Subcutaneous abdominal adipose tissue (tissue), 5 donors: ENCODE measurements around the gene LRRC3B.

Experiments
- H3K27ac ChIP-seq: one replicate; pipeline ENCODE4 v1.7.0; 2013; ENCODE audit warnings: low read depth, mild to moderate bottlenecking, inconsistent platforms, low read length, moderate library complexity
- H3K27me3 ChIP-seq, 5 donors: one replicate each; pipeline ENCODE4 v1.7.0; 2013; ENCODE audit warnings: low read length in 5 of 5, inconsistent platforms in 1 of 5; ENCODE audit not compliant: control insufficient read depth in 5 of 5, insufficient read depth in 4 of 5
- H3K36me3 ChIP-seq, 5 donors: one replicate each; pipeline ENCODE4 v1.7.0; 2013; ENCODE audit warnings: low read length in 5 of 5; ENCODE audit not compliant: control insufficient read depth in 5 of 5, insufficient read depth in 5 of 5
- H3K4me1 ChIP-seq, 5 donors: one replicate each; pipeline ENCODE4 v1.7.0; 2013; ENCODE audit warnings: low read length in 5 of 5, mild to moderate bottlenecking in 3 of 5, moderate library complexity in 1 of 5; ENCODE audit not compliant: control insufficient read depth in 5 of 5, insufficient read depth in 5 of 5
- H3K4me3 ChIP-seq, 5 donors: one replicate each; pipeline ENCODE4 v1.7.0; 2013; ENCODE audit warnings: low read length in 5 of 5, low read depth in 1 of 5
- H3K9ac ChIP-seq, 5 donors: one replicate each; pipeline ENCODE4 v1.7.0; 2013; ENCODE audit warnings: low read length in 5 of 5, mild to moderate bottlenecking in 4 of 5, moderate library complexity in 3 of 5
- H3K9me3 ChIP-seq, 5 donors: one replicate each; pipeline ENCODE4 v1.7.0; 2013; ENCODE audit warnings: low read length in 5 of 5; ENCODE audit not compliant: control insufficient read depth in 5 of 5
- donor health status: healthy.
- donor health status: healthy.
- donor health status: healthy.
- donor health status: healthy.
- donor health status: healthy.

LRRC3B gene

DNA sequence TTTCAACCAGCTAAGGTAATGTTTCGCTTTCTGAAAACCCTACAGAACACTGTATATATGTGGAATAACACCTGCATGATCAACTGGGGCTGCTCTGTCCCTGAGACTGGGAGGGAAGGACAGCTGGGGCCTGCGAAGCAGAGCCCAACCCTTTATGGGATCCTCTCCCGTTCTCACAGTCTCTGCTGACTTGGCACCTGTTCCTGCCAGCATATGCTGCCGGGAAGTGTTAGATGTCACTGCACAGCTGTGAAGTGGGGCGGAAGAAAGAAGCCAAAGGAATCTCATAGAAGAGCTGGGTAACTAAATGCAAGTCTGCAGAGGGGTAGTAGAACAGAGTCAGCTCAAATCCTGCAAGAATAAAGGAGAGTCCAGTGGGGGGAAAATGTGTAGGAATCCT is 29.6 kb downstream of the LRRC3B start:
- H3K36me3 ChIP-seq = no peaks in the 10 kb centered on the region
- H3K27ac ChIP-seq = no peak overlapping the region
- H3K9ac ChIP-seq = no peak overlapping the region
- no peaks in the 10 kb centered on the region for H3K4me1 ChIP-seq
- H3K27me3 ChIP-seq = no peaks in the 10 kb centered on the region
- no peaks in the 10 kb centered on the region for H3K9me3 ChIP-seq
- H3K4me3 ChIP-seq = no peak overlapping the region

DNA sequence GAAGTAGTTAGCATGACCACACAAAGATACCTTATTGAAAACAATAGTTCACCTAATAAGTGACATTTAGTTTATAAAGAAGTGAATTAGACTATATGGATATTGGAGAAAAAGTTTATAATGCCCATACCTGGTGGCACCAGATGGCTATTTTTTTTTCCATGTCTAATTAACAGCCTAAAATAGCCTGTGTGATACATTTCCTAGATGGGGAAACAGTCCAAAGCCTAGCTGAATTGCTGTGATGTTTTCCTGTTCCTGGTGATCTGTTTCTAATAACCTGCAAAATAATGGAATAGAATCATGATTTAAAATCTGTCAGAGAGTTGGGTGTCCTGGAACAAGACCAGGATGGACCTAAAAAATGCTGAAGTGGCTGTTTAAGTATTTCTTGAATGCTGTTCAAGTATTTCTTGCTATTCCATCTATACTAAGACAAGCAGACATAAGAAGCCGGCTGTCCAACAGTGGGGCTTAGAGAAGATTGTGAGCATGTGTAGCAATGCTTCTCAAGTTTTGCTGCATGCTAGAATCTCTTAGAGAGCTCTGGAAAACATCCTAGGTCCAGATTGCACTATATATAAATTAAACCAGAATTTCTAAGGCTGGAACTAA is 31.3 kb downstream of the LRRC3B start:
- Histone ChIP-seq H3K27ac (no peak overlapping the region), H3K9me3 (no peaks in the 10 kb centered on the region), H3K9ac (no peak overlapping the region), H3K4me3 (no peak overlapping the region), H3K4me1 (no peaks in the 10 kb centered on the region), H3K36me3 (no peaks in the 10 kb centered on the region), H3K27me3 (no peaks in the 10 kb centered on the region)

DNA sequence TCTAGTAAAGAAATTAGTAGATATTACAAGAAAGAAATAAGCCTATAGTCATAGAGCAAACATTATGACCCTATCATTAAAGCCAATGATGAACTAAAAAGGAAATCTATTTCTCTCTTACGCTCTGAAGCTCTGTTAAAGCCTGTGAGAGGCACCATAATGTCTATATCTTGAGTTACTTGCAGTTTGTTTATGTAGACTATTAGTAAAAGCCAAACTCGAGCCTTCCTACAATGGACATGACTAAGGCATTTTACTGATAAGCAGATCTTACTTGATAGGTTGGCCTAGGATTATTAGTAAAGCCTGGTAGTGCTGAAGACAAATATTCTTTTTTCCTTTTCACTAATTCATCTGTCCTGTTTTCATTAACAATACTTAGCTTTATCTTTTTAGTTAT is 32.7 kb downstream of the LRRC3B start:
- H3K4me1 ChIP-seq = no peaks in the 10 kb centered on the region
- H3K36me3 ChIP-seq = no peaks in the 10 kb centered on the region
- H3K27ac ChIP-seq = no peak overlapping the region
- H3K9ac ChIP-seq = no peak overlapping the region
- no peak overlapping the region for H3K4me3 ChIP-seq
- no peaks in the 10 kb centered on the region for H3K27me3 ChIP-seq
- H3K9me3 ChIP-seq = no peaks in the 10 kb centered on the region

DNA sequence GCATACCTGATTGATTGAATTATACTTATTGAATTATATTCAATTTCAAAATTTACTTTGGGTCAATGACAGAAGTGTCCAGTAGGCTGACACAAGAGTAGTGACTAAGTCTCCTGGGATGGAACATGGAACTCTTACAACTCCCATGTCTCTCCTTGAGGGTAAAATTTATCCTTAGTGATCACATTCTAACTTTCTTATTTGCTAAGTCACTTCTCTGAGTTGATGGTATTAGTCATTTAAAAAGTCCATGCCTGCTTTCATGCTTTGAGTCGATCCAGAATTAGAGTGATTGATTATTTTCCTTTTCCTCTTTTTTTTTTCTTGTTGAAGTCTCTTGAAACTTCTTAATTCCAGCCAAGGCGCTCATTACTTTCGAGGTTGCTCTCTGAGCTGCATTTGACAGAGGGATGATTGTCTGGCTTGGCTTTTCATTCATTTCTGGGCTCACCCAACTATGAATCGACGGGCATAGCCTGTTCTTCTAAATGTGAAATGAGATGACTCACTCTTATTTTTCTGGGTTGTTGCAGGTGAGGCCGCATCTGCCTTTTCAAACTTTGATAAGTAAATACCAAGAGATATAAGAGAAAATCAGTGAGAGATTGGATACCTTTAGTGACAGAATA is 34.9 kb downstream of the LRRC3B start:
- Histone ChIP-seq H3K9ac (no peak overlapping the region), H3K27me3 (no peaks in the 10 kb centered on the region), H3K4me1 (no peaks in the 10 kb centered on the region), H3K36me3 (no peaks in the 10 kb centered on the region), H3K9me3 (peaks cover 0 to 3% (median 0%) of the 10 kb centered on the region in 5 donors), H3K27ac (no peak overlapping the region), H3K4me3 (no peak overlapping the region)

GRCh38 chr3:26668171-26668570 is 45.6 kb downstream of the LRRC3B start:
- Histone ChIP-seq H3K27me3 (no peaks in the 10 kb centered on the region), H3K4me3 (no peak overlapping the region), H3K9ac (no peak overlapping the region), H3K4me1 (no peaks in the 10 kb centered on the region), H3K27ac (no peak overlapping the region), H3K9me3 (no peaks in the 10 kb centered on the region), H3K36me3 (no peaks in the 10 kb centered on the region)

DNA sequence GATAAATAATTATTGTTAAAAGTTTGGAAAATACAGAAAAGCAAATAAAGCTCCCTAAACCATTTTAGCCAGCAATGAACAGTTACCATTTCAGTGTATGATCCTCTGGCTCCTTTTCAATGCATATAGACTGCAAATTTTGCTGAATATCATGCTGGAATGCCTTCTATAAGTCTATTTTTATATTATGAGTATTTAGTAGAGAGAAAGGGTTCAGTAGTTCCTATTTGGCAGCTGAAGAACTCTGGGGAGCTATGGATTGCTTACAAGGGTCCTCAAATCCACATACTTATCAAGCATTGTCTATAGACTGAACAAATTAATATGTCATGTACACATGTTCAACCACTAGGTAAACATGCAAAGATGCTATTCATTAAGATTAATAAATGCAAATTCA is 46.1 kb downstream of the LRRC3B start:
- Histone ChIP-seq H3K9me3 (no peaks in the 10 kb centered on the region), H3K36me3 (no peaks in the 10 kb centered on the region), H3K27me3 (no peaks in the 10 kb centered on the region), H3K4me3 (no peak overlapping the region), H3K9ac (no peak overlapping the region), H3K27ac (no peak overlapping the region), H3K4me1 (no peaks in the 10 kb centered on the region)

DNA sequence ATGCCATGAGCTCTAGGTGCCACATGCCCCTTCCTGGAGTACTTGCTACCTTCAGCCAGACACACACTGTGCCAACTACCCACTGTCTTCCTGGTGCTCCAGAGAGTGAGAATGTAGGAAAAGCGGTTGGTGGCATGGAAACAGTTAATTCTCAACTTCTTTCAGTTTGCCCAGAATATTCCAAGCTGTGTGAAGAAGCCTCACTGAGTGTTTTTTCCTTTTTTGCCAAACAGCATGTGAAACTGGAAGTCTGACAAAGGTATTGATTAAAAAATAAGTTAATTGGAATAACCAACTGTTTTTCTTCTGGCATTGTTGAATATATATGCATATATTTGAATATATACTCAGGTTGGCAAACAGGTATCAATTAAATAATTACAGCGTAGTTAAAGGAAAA is 52.8 kb downstream of the LRRC3B start:
- Histone ChIP-seq H3K4me1 (no peaks in the 10 kb centered on the region), H3K9me3 (peaks cover 0 to 4% (median 0%) of the 10 kb centered on the region in 5 donors), H3K27ac (no peak overlapping the region), H3K27me3 (no peaks in the 10 kb centered on the region), H3K36me3 (no peaks in the 10 kb centered on the region), H3K4me3 (no peak overlapping the region), H3K9ac (no peak overlapping the region)

- H3K4me3 ChIP-seq = no peak overlapping the region
- H3K9ac ChIP-seq = no peak overlapping the region
- H3K27ac ChIP-seq = no peak overlapping the region
- H3K9me3 ChIP-seq = peaks cover 0 to 4% (median 0%) of the 10 kb centered on the region in 5 donors
- no peaks in the 10 kb centered on the region for H3K36me3 ChIP-seq
- peaks cover 0 to 3% (median 0%) of the 10 kb centered on the region in 5 donors for H3K4me1 ChIP-seq
- H3K27me3 ChIP-seq = no peaks in the 10 kb centered on the region
These were observed 59.1 kb downstream of the LRRC3B start for GRCh38 chr3:26681632-26682031.

- H3K27ac ChIP-seq = no peak overlapping the region
- H3K27me3 ChIP-seq = no peaks in the 10 kb centered on the region
- no peaks in the 10 kb centered on the region for H3K36me3 ChIP-seq
- H3K9ac ChIP-seq = no peak overlapping the region
- H3K4me1 ChIP-seq = peaks cover 0 to 3% (median 0%) of the 10 kb centered on the region in 5 donors
- H3K9me3 ChIP-seq = no peaks in the 10 kb centered on the region
- no peak overlapping the region for H3K4me3 ChIP-seq
These were observed 59.8 kb downstream of the LRRC3B start for GRCh38 chr3:26682406-26682805.

GRCh38 chr3:26683902-26684301 is 61.3 kb downstream of the LRRC3B start:
- Histone ChIP-seq H3K9me3 (no peaks in the 10 kb centered on the region), H3K36me3 (no peaks in the 10 kb centered on the region), H3K4me1 (peaks cover 0 to 3% (median 0%) of the 10 kb centered on the region in 5 donors), H3K4me3 (no peak overlapping the region), H3K27me3 (no peaks in the 10 kb centered on the region), H3K9ac (no peak overlapping the region), H3K27ac (no peak overlapping the region)
